Body of pancreas (tissue), 4 donors: ENCODE results near the gene LAMA5. TPM values are rescaled to one million over a fixed set of nuclear protein-coding genes. Genes with fewer than 3 reads are reported as not detected.
A peak's percentile ranks its signal among the peaks of the same experiment; 100 is the strongest.

Experiments
- ATAC-seq: fragments of 150-250 bp; one replicate; pipeline ENCODE4 v1.9.1; 2016
- DNase-seq, 4 donors: peaks; one replicate each; pipeline ENCODE4 v3.0.0-alpha.2; 2019
- H3K27ac ChIP-seq, 4 donors: fragments of 200-600 bp; sonication (generic); 1 replicate in 3 of 4; 2 replicates in 1 of 4; pipeline versions ENCODE4 v1.5.1 to v1.6.1; 2016 to 2019; ENCODE audit warnings: mild to moderate bottlenecking in 1 of 4, mixed read lengths in 1 of 4, moderate library complexity in 1 of 4
- H3K27me3 ChIP-seq, 2 donors: fragments of 200-600 bp; sonication (generic); one replicate each; pipeline ENCODE4 v1.6.0; 2016; ENCODE audit warnings: mild to moderate bottlenecking in 1 of 2
- H3K36me3 ChIP-seq, 2 donors: fragments of 200-600 bp; sonication (generic); replicated peaks in 1 of 2; 2 replicates each; pipeline ENCODE4 v1.5.1; 2016; ENCODE audit warnings: low read depth in 2 of 2; ENCODE audit not compliant: insufficient read depth in 1 of 2
- H3K4me1 ChIP-seq: fragments of 200-600 bp; sonication (generic); one replicate; pipeline ENCODE4 v1.6.0; 2016
- H3K4me3 ChIP-seq, 2 donors: fragments of 200-600 bp; sonication (generic); 1 replicate in 1 of 2; 2 replicates in 1 of 2; pipeline ENCODE4 v1.5.1; 2016 to 2019
- H3K9me3 ChIP-seq, 3 donors: fragments of 200-600 bp; sonication (generic); 1 replicate in 2 of 3; 2 replicates in 1 of 3; pipeline ENCODE4 v1.5.1; 2016
- CTCF ChIP-seq, 7 experiments: fragments of 450-650 bp in 4 of 7; fragments of 200-600 bp in 3 of 7; sonication (generic) in 3 of 7; IDR thresholded peaks; one replicate each; pipeline ENCODE4 v1.5.1; 2016 to 2019; ENCODE audit warnings: antibody characterized with exemption in 7 of 7
- POLR2A ChIP-seq, 3 donors: fragments of 450-650 bp; IDR thresholded peaks; one replicate each; pipeline ENCODE4 v1.6.1; 2016; ENCODE audit warnings: antibody characterized with exemption in 3 of 3, mild to moderate bottlenecking in 2 of 3
- WGBS, 2 donors: methylation state at CpG; one replicate each; pipeline ENCODE4 v1.1.5; 2017; 5-methylcytosine and 5-hydroxymethylcytosine counted together
- intact Hi-C: fragments of 100-400 bp; cut with DNase I; formaldehyde crosslinking; loops from one replicate; pipeline ENCODE4 v1.15.1; 2023
- total RNA-seq, 2 donors: library from RNA; depleted of rRNA; stranded (reverse); fragments of >200 nt; gene quantifications; one replicate each; pipeline ENCODE4 v1.1.0, GENCODE V29; 2016

LAMA5 gene
- total RNA-seq, 2 donors from 2014 or later: 115 to 185 TPM

- Histone ChIP-seq H3K4me3 (no peak overlapping the region), H3K36me3 (no peaks in the 10 kb centered on the region), H3K27ac (peak overlapping the region in 3 of 4 donors; percentile 70 to 80 (median 76)), H3K9me3 (no peaks in the 10 kb centered on the region), H3K4me1 (peaks cover 69% of the 10 kb centered on the region), H3K27me3 (no peaks in the 10 kb centered on the region)
- TF ChIP-seq CTCF (IDR thresholded peaks at IDR 0.05) (no peak), POLR2A (IDR thresholded peaks at IDR 0.05) (no peak)
- ATAC-seq (peak; percentile 16), DNase-seq (peak in 3 of 4 donors; percentile 61 to 64 (median 61))
- intact Hi-C loops: no loop called here
- 43% methylated on average over 25 of the region's 25 CpGs; no CpG with 5 or more reads in 1 of the 2 donors for WGBS, 2 donors
These were observed 9.9 kb downstream of the LAMA5 start for GRCh38 chr20:62357187-62357667.

- no peaks in the 10 kb centered on the region for H3K27me3 ChIP-seq
- H3K36me3 ChIP-seq: no peaks in the 10 kb centered on the region
- H3K4me3 ChIP-seq: no peak overlapping the region
- H3K27ac ChIP-seq: peak overlapping the region; percentile 8 to 80 (median 73)
- ATAC-seq (no peak), DNase-seq (peak in 1 of 4 donors; percentile 17)
- peaks cover 65% of the 10 kb centered on the region for H3K4me1 ChIP-seq
- TF ChIP-seq CTCF (IDR thresholded peaks at IDR 0.05) (no peak), POLR2A (IDR thresholded peaks at IDR 0.05) (no peak)
- intact Hi-C loops: no loop called here
- 71 to 77% methylated on average over 10 to 17 of the region's 17 CpGs for WGBS, 2 donors
- no peaks in the 10 kb centered on the region for H3K9me3 ChIP-seq
These were observed 10.4 kb downstream of the LAMA5 start for GRCh38 chr20:62356589-62357186.

- H3K27me3 ChIP-seq: no peaks in the 10 kb centered on the region
- H3K27ac ChIP-seq: peak overlapping the region; percentile 27 to 80 (median 73)
- no peak overlapping the region for H3K4me3 ChIP-seq
- H3K4me1 ChIP-seq: peaks cover 58% of the 10 kb centered on the region
- intact Hi-C loops: no loop called here
- ATAC-seq (peak; percentile 2), DNase-seq (peak in 3 of 4 donors; percentile 42 to 52 (median 43))
- TF ChIP-seq CTCF (IDR thresholded peaks at IDR 0.05): no peak
- TF ChIP-seq POLR2A (IDR thresholded peaks at IDR 0.05): no peak
- WGBS, 2 donors: 63 to 76% methylated on average over 21 to 27 of the region's 29 CpGs
- no peaks in the 10 kb centered on the region for H3K9me3 ChIP-seq
- peaks cover 0 to 3% of the 10 kb centered on the region in 2 donors for H3K36me3 ChIP-seq
These were observed 11.1 kb downstream of the LAMA5 start for GRCh38 chr20:62355878-62356588.

GRCh38 chr20:62355516-62355877 lies 11.6 kb downstream of the LAMA5 start:
- DNase-seq (peak; percentile 53 to 75 (median 64)), ATAC-seq (peak; percentile 53)
- Histone ChIP-seq H3K4me3 (no peak overlapping the region), H3K9me3 (no peaks in the 10 kb centered on the region), H3K36me3 (peaks cover 0 to 3% of the 10 kb centered on the region in 2 donors), H3K4me1 (peaks cover 54% of the 10 kb centered on the region), H3K27ac (peak overlapping the region; percentile 27 to 80 (median 73)), H3K27me3 (no peaks in the 10 kb centered on the region)
- intact Hi-C loops: no loop called here
- 44% methylated on average over 9 of the region's 11 CpGs; no CpG with 5 or more reads in 1 of the 2 donors for WGBS, 2 donors
- no peak for TF ChIP-seq POLR2A (IDR thresholded peaks at IDR 0.05)
- TF ChIP-seq CTCF (IDR thresholded peaks at IDR 0.05): no peak
